Subcutaneous adipose tissue (tissue), 4 donors: ENCODE measurements around the gene PTPN13. TPM values are rescaled to one million over a fixed set of nuclear protein-coding genes. Genes with fewer than 3 reads are reported as not detected.

Experiments used
- CTCF ChIP-seq: fragments of 450-650 bp; IDR thresholded peaks from one replicate; pipeline ENCODE4 v1.5.1; 2016; ENCODE audit warnings: low read depth, mild to moderate bottlenecking, control low read depth, antibody characterized with exemption, moderate library complexity
- total RNA-seq, 4 donors: library from RNA; depleted of rRNA; stranded (reverse); fragments of >200 nt; gene quantifications; one replicate each; pipeline ENCODE4 v1.1.0, GENCODE V29; 2016

Gene PTPN13
- total RNA-seq, 4 donors from 2014 or later: 28.6 to 37.5 (median 33.0) TPM

GRCh38 chr4:86569103-86569870 lies 24.8 kb upstream of the PTPN13 start:
- TF ChIP-seq CTCF: no peak

GRCh38 chr4:86579941-86580340 lies 14.2 kb upstream of the PTPN13 start:
- TF ChIP-seq CTCF: no peak

- TF ChIP-seq CTCF: no peak
Observed at GRCh38 chr4:86582410-86582809, 11.7 kb upstream of the PTPN13 start.

GRCh38 chr4:86586160-86586572 lies 7.9 kb upstream of the PTPN13 start:
- TF ChIP-seq CTCF: no peak

GRCh38 chr4:86586626-86587380 lies 7.3 kb upstream of the PTPN13 start:
- no peak for TF ChIP-seq CTCF

- no peak for TF ChIP-seq CTCF
Observed at GRCh38 chr4:86587381-86588140, 6.6 kb upstream of the PTPN13 start.
